Endodermal cell (in vitro differentiated cells): ENCODE measurements around the gene TUBGCP2. TPM values are rescaled to one million over a fixed set of nuclear protein-coding genes. Genes with fewer than 3 reads are reported as not detected.

Source experiments
- DNase-seq: peaks from one replicate; pipeline ENCODE4 v3.0.0-alpha.2; 2017
- H3K27ac ChIP-seq: 2 replicates; pipeline ENCODE4 v1.5.1; 2013; ENCODE audit warnings: mild to moderate bottlenecking, low read depth, low read length, moderate library complexity
- H3K27me3 ChIP-seq: 2 replicates; pipeline ENCODE4 v1.6.1; 2013; ENCODE audit warnings: mild to moderate bottlenecking, low read length, moderate library complexity; ENCODE audit not compliant: insufficient read depth, control insufficient read depth, poor library complexity, severe bottlenecking
- H3K36me3 ChIP-seq: 2 replicates; pipeline ENCODE4 v1.7.0; 2013; ENCODE audit warnings: mild to moderate bottlenecking, low read length, moderate library complexity; ENCODE audit not compliant: control insufficient read depth, insufficient read depth
- H3K4me1 ChIP-seq: one replicate; pipeline ENCODE4 v1.7.0; 2013; ENCODE audit warnings: low read length; ENCODE audit not compliant: control insufficient read depth, insufficient read depth
- H3K4me3 ChIP-seq: 2 replicates; pipeline ENCODE4 v1.5.1; 2013; ENCODE audit warnings: mild to moderate bottlenecking, low read length, moderate library complexity
- H3K9ac ChIP-seq: 2 replicates; pipeline ENCODE4 v1.6.1; 2013; ENCODE audit warnings: mild to moderate bottlenecking, low read length, moderate library complexity; ENCODE audit not compliant: poor library complexity, severe bottlenecking; ENCODE audit errors: extremely low read depth
- H3K9me3 ChIP-seq: 2 replicates; pipeline ENCODE4 v1.6.1; 2013; ENCODE audit warnings: mild to moderate bottlenecking, low read length, moderate library complexity; ENCODE audit not compliant: control insufficient read depth
- H3K27ac Mint-ChIP-seq: 2 replicates; pipeline ENCODE4 v1.8.0; 2020; ENCODE audit warnings: mixed read lengths
- H3K27me3 Mint-ChIP-seq: 2 replicates; pipeline ENCODE4 v1.8.0; 2021; ENCODE audit warnings: mild to moderate bottlenecking, mixed read lengths; ENCODE audit not compliant: insufficient read depth
- H3K36me3 Mint-ChIP-seq: 2 replicates; pipeline ENCODE4 v1.8.0; 2020; ENCODE audit warnings: low read depth, mixed read lengths
- H3K4me1 Mint-ChIP-seq: 2 replicates; pipeline ENCODE4 v1.8.0; 2020; ENCODE audit warnings: mixed read lengths
- H3K4me3 Mint-ChIP-seq: 2 replicates; pipeline ENCODE4 v1.8.0; 2020; ENCODE audit warnings: mild to moderate bottlenecking, moderate library complexity, mixed read lengths
- H3K9me3 Mint-ChIP-seq: 2 replicates; pipeline ENCODE4 v1.8.0; 2020; ENCODE audit warnings: mild to moderate bottlenecking, mixed read lengths
- WGBS, 2 experiments: methylation state at CpG; one replicate each; pipeline versions ENCODE4 v1.1.5 to v1.1.7; 2013; ENCODE audit warnings: missing lambda C conversion rate in 2 of 2, mixed read lengths in 1 of 2; ENCODE audit not compliant: insufficient coverage in 1 of 2, insufficient read length in 1 of 2; 5-methylcytosine and 5-hydroxymethylcytosine counted together
- total RNA-seq, 2 donors: library from RNA; stranded (reverse); fragmentation: NEBNext Ultra II Directional in 1 of 2; extraction: Animal tissue kit (Norgen Biotek cat#: 25700) in 1 of 2; gene quantifications; 2 replicates in 1 of 2; 3 replicates in 1 of 2; pipeline ENCODE4 v1.2.1, GENCODE V29; 2021
- TF ChIP-seq, protein P1 (sequence below): fragments of 200-600 bp; sonication (generic); conservative IDR thresholded peaks from 2 replicates; pipeline ENCODE4 v1.5.0; 2021; ENCODE audit warnings: antibody characterized with exemption, mild to moderate bottlenecking

The TUBGCP2 gene
- total RNA-seq, 2 donors from 2014 or later = 52.8 to 63.0 TPM

DNA sequence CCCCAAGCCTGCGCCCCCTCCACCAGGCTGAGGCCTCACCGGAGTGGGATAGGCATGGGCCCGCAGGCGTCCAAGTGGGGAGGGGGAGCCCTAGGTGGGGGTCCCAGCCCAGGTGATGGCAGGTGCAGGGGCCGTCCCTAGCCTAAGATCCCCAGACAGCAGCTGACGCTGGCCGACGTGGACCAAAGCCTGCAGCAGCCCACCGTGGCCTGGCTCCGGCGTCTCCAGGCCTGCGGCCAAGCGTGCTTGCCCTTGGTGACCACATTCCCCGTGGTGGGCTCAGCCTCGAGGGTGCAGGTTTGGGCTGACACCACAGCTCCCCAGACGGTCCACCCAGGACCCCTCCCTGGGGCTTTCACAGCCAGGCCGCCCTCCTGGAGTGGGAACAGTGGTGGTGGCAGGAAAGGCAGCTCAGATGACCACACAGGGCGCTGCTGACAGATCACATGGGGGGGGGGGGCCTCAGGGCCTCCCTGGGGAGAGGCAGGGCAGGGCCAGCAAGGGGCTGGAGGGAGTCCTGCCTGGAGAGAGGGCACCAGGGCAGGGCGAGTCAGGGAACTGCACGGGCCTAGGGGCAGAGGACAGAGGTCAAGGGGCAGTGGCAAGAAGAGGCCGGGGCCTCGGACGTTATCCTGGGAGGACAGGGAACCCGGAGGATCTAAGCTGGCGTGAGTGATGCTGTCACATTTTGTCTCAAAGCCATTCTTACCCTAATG lies 31.2 kb downstream of the TUBGCP2 start:
- Mint-ChIP-seq H3K4me3 (no peak overlapping the region), H3K27me3 (peaks cover 6% of the 10 kb centered on the region), H3K9me3 (no peaks in the 10 kb centered on the region), H3K27ac (no peak overlapping the region), H3K4me1 (no peaks in the 10 kb centered on the region), H3K36me3 (peaks cover 5% of the 10 kb centered on the region)
- peaks cover 4% of the 10 kb centered on the region for H3K4me1 ChIP-seq
- peaks cover 9% of the 10 kb centered on the region for H3K27me3 ChIP-seq
- no peak overlapping the region for H3K4me3 ChIP-seq
- H3K27ac ChIP-seq = no peak overlapping the region
- 90 to 92% methylated on average over 21 to 25 of the region's 25 CpGs for whole genome bisulfite sequencing, 2 experiments
- DNase-seq = no peak
- H3K9me3 ChIP-seq = no peaks in the 10 kb centered on the region
- H3K9ac ChIP-seq = no peak overlapping the region
- H3K36me3 ChIP-seq = peaks cover 5% of the 10 kb centered on the region
- TF ChIP-seq, protein P1, sequence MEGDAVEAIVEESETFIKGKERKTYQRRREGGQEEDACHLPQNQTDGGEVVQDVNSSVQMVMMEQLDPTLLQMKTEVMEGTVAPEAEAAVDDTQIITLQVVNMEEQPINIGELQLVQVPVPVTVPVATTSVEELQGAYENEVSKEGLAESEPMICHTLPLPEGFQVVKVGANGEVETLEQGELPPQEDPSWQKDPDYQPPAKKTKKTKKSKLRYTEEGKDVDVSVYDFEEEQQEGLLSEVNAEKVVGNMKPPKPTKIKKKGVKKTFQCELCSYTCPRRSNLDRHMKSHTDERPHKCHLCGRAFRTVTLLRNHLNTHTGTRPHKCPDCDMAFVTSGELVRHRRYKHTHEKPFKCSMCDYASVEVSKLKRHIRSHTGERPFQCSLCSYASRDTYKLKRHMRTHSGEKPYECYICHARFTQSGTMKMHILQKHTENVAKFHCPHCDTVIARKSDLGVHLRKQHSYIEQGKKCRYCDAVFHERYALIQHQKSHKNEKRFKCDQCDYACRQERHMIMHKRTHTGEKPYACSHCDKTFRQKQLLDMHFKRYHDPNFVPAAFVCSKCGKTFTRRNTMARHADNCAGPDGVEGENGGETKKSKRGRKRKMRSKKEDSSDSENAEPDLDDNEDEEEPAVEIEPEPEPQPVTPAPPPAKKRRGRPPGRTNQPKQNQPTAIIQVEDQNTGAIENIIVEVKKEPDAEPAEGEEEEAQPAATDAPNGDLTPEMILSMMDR = no peak

DNA sequence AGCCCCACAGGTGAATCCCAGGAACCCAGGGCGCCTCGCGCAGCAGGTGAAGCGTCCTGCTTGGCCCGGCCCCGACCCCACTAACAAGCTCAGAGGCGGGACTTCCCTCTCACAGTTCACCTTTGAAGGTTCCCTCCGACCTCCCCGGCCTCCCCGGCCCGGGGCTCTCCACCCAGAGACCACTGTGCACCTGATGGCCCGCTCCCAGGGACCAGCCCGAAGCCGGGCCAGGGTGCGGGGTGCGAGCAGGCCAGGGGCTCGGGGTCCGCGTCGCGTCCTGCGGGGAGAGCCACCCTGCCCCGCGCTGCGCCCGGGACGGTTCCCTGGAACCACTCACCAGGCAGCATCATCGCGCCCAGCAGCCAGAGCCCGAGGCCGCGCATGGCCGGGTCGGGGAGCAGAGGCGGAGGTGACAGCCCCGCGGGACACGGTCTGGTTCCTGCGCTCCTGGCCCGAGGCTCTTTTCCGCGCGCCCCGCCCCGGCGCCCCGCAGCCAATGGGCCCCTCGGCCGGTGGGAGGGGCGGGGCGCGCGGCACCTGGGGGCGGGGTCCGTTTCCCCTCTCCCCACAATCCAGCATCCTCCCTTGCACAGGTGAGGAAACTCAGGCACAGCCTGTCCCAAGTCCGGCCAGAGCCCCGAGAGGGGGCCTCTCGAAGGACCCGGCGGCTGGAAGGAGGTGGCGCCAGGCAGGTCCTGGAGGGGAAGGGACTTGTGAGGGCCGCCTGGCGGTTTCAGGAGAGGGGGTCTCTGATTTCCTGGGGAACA lies 32.1 kb downstream of the TUBGCP2 start, which contains the start of gene ADAM8:
Gene ADAM8, minus strand, starts transcription at position 434 of the 767 bp plus-strand sequence. Its CDS starts 51 bp downstream, at position 383.
- Mint-ChIP-seq H3K27me3 (peaks cover 6% of the 10 kb centered on the region), H3K36me3 (no peaks in the 10 kb centered on the region), H3K27ac (no peak within 1 kb of the TSS), H3K4me1 (no peaks in the 10 kb centered on the region), H3K9me3 (no peaks in the 10 kb centered on the region), H3K4me3 (peak within 1 kb of the TSS; percentile 34)
- no peak within 1 kb of the TSS for H3K9ac ChIP-seq
- TF ChIP-seq, protein P1 = peak; percentile 19
- no peak within 1 kb of the TSS for H3K27ac ChIP-seq
- 12 to 15% methylated on average over 25 to 61 of the region's 63 CpGs for WGBS, 2 experiments
- H3K4me1 ChIP-seq = peaks cover 4% of the 10 kb centered on the region
- peak within 1 kb of the TSS; percentile 29 for H3K4me3 ChIP-seq
- H3K36me3 ChIP-seq = peaks cover 5% of the 10 kb centered on the region
- no peaks in the 10 kb centered on the region for H3K9me3 ChIP-seq
- DNase-seq = peak; percentile 93
- peaks cover 9% of the 10 kb centered on the region for H3K27me3 ChIP-seq

DNA sequence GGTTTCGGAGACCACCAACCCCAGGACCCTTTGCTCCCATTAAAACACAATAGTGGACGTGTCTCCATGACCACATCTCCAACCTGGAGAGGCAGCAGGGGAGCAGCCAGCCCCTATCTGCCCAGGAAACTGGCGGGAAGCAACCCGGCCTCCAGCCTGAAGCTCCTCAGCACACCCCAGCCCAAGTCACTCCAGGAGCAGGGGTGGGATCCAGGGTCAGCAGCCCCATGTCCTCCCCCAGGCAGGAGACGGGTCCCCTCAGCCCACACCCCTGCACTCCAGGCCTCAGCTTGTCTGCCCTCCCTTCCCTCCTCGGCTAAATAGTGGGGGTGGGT lies 32.6 kb downstream of the TUBGCP2 start:
- Histone ChIP-seq H3K36me3 (peaks cover 5% of the 10 kb centered on the region), H3K4me3 (peak overlapping the region; percentile 29), H3K9ac (no peak overlapping the region), H3K27ac (no peak overlapping the region), H3K9me3 (no peaks in the 10 kb centered on the region), H3K27me3 (peaks cover 9% of the 10 kb centered on the region), H3K4me1 (peaks cover 4% of the 10 kb centered on the region)
- no peak for DNase-seq
- 58 to 76% methylated on average over 2 to 6 of the region's 6 CpGs for WGBS, 2 experiments
- Mint-ChIP-seq H3K27ac (no peak overlapping the region), H3K4me1 (no peaks in the 10 kb centered on the region), H3K27me3 (peaks cover 6% of the 10 kb centered on the region), H3K4me3 (peak overlapping the region; percentile 34), H3K9me3 (no peaks in the 10 kb centered on the region), H3K36me3 (no peaks in the 10 kb centered on the region)
- TF ChIP-seq, protein P1 = no peak
